GM12878 (cell line): ENCODE results near the gene KLHL1. TPM values are rescaled to one million over a fixed set of nuclear protein-coding genes. Genes with fewer than 3 reads are reported as not detected.

Experiments
- ATAC-seq: fragments of 200-7000 bp; cut with Tn5 transposase; 3 replicates; pipeline ENCODE4 v1.9.1; 2020; ENCODE audit warnings: mild to moderate bottlenecking, moderate library complexity
- BruUV-seq: library from RNA; stranded (reverse); fragments of 400-500 nt; replicated peaks from 2 replicates; lab custom pipeline; 2021; lab: Mats Ljungman, UMichigan
- CTCF ChIA-PET: fragments of 300-600 bp; sonication (Branson Sonifier 250); formaldehyde crosslinking; extraction: SDS; loops from one replicate; lab custom pipeline; 2021; ENCODE audit warnings: inconsistent platforms; lab: Yijun Ruan, JAX
- POLR2A ChIA-PET: fragments of 350-600 bp; formaldehyde crosslinking; extraction: SDS; loops from one replicate; lab custom pipeline; 2021; ENCODE audit warnings: inconsistent platforms; lab: Charles Lee
- RAD21 ChIA-PET: fragments of 300-600 bp; sonication (Branson Sonifier 250); formaldehyde crosslinking; loops from one replicate; lab custom pipeline; 2023; ENCODE audit warnings: antibody characterized with exemption; ENCODE audit not compliant: unreplicated experiment; lab: Charles Lee
- SMC1A ChIA-PET: fragments of 300-600 bp; sonication (Branson Sonifier 250); formaldehyde crosslinking; loops from one replicate; lab custom pipeline; 2023; ENCODE audit not compliant: unreplicated experiment, uncharacterized antibody; lab: Charles Lee
- DNase-seq: peaks from one replicate; pipeline ENCODE4 v3.0.0-alpha.2; 2011; ENCODE audit warnings: low read depth, low spot score
- FAIRE-seq: peaks from 3 replicates; lab custom pipeline; 2011; peaks lifted over from hg19 to GRCh38; lab: Jason Lieb, UNC
- H2AFZ ChIP-seq: 2 replicates; pipeline ENCODE4 v1.6.0; 2011; ENCODE audit warnings: low read depth, low read length, control low read depth; ENCODE audit not compliant: control insufficient read depth
- H3K27ac ChIP-seq: 2 replicates; pipeline ENCODE4 v1.5.1; 2011; ENCODE audit warnings: control low read depth; ENCODE audit not compliant: control insufficient read depth, insufficient read depth
- H3K27me3 ChIP-seq, 2 experiments: replicated peaks in 1 of 2; 2 replicates each; pipeline versions ENCODE4 v1.6.0 to v1.6.1; 2011; ENCODE audit warnings: low read length in 1 of 2; ENCODE audit not compliant: control insufficient read depth in 2 of 2, insufficient read depth in 2 of 2
- H3K36me3 ChIP-seq, 2 experiments: 2 replicates each; pipeline ENCODE4 v1.5.1; 2011; ENCODE audit warnings: low read length in 1 of 2; ENCODE audit not compliant: control insufficient read depth in 2 of 2, insufficient read depth in 2 of 2
- H3K4me1 ChIP-seq: 2 replicates; pipeline ENCODE4 v1.6.1; 2011; ENCODE audit warnings: mild to moderate bottlenecking, low read length, moderate library complexity, mixed read lengths; ENCODE audit not compliant: control insufficient read depth, insufficient read depth
- H3K4me2 ChIP-seq: 2 replicates; pipeline ENCODE4 v1.6.0; 2011; ENCODE audit warnings: control low read depth; ENCODE audit not compliant: control insufficient read depth, insufficient read depth
- H3K4me3 ChIP-seq: fragments of 200-600 bp; sonication (generic); 2 replicates; pipeline ENCODE4 v1.5.1; 2016
- H3K79me2 ChIP-seq: 2 replicates; pipeline ENCODE4 v1.6.0; 2011; ENCODE audit warnings: low read length; ENCODE audit not compliant: control insufficient read depth, insufficient read depth
- H3K9ac ChIP-seq: 2 replicates; pipeline ENCODE4 v1.8.0; 2011; ENCODE audit warnings: low read length, control low read depth, mixed read lengths; ENCODE audit not compliant: control insufficient read depth, insufficient read depth
- H3K9me3 ChIP-seq: replicated peaks from 3 replicates; pipeline ENCODE4 v1.5.1; 2011; ENCODE audit warnings: mild to moderate bottlenecking, low read length; ENCODE audit not compliant: control insufficient read depth, insufficient read depth
- H4K20me1 ChIP-seq: 2 replicates; pipeline ENCODE4 v1.6.0; 2011; ENCODE audit not compliant: control insufficient read depth, insufficient read depth
- E2F4 ChIP-seq: IDR thresholded peaks from 2 replicates; pipeline ENCODE4 v1.6.1; 2012; ENCODE audit warnings: low read depth, low read length, improper control_type of control experiment
- GATAD2B ChIP-seq: fragments of 450-650 bp; conservative IDR thresholded peaks from 2 replicates; pipeline ENCODE4 v1.6.1; 2017; ENCODE audit warnings: low read depth, mild to moderate bottlenecking, moderate library complexity
- MEF2A ChIP-seq: IDR thresholded peaks from 2 replicates; pipeline ENCODE4 v1.6.1; 2011; ENCODE audit warnings: low read depth, mild to moderate bottlenecking, low read length, moderate library complexity; ENCODE audit not compliant: insufficient read depth
- NFYB ChIP-seq: IDR thresholded peaks from 2 replicates; pipeline ENCODE4 v1.6.1; 2011; ENCODE audit warnings: low read depth, mild to moderate bottlenecking, low read length, improper control_type of control experiment, moderate library complexity; ENCODE audit not compliant: insufficient read depth
- NR2F1 ChIP-seq: fragments of 450-650 bp; conservative IDR thresholded peaks from 2 replicates; pipeline ENCODE4 v1.6.1; 2017; ENCODE audit warnings: mild to moderate bottlenecking
- PKNOX1 ChIP-seq: fragments of 450-650 bp; IDR thresholded peaks from 2 replicates; pipeline ENCODE4 v1.6.1; 2016; ENCODE audit warnings: mild to moderate bottlenecking
- RELA ChIP-seq: fragments of 450-650 bp; IDR thresholded peaks from 2 replicates; pipeline ENCODE4 v1.8.0; 2014; ENCODE audit warnings: borderline replicate concordance; ENCODE audit not compliant: partially characterized antibody
- SMC3 ChIP-seq: IDR thresholded peaks from 2 replicates; pipeline ENCODE4 v1.6.1; 2011; ENCODE audit warnings: low read length, improper control_type of control experiment, borderline replicate concordance
- SUPT20H ChIP-seq: IDR thresholded peaks from 2 replicates; pipeline ENCODE4 v1.6.1; 2011; ENCODE audit warnings: low read depth, mild to moderate bottlenecking, low read length, moderate library complexity, borderline replicate concordance; ENCODE audit not compliant: control insufficient read depth
- YBX1 ChIP-seq: fragments of 450-650 bp; IDR thresholded peaks from 2 replicates; pipeline ENCODE4 v1.6.1; 2016; ENCODE audit warnings: antibody characterized with exemption
- ZBTB33 ChIP-seq: fragments of 450-650 bp; IDR thresholded peaks from 2 replicates; pipeline ENCODE4 v1.6.1; 2017; ENCODE audit warnings: mild to moderate bottlenecking
- ZNF24 ChIP-seq: fragments of 450-650 bp; IDR thresholded peaks from 2 replicates; pipeline ENCODE4 v1.6.1; 2017; ENCODE audit warnings: antibody characterized with exemption, mild to moderate bottlenecking
- ZNF592 ChIP-seq: fragments of 450-650 bp; IDR thresholded peaks from 2 replicates; pipeline ENCODE4 v1.6.1; 2017; ENCODE audit warnings: mild to moderate bottlenecking, moderate library complexity
- WGBS: methylation state at CpG from one replicate; pipeline ENCODE4 v1.1.6; 2016; ENCODE audit warnings: low lambda C conversion rate; ENCODE audit not compliant: insufficient replicate concordance, insufficient coverage; ENCODE audit errors: missing lambda C conversion rate; 5-methylcytosine and 5-hydroxymethylcytosine counted together
- in situ Hi-C: fragments of 300-500 bp; cut with MboI; formaldehyde crosslinking; loops from 9 replicates; pipeline ENCODE4 v1.14.3; 2018; ENCODE audit warnings: mixed read lengths
- intact Hi-C: fragments of 100-400 bp; cut with micrococcal nuclease; formaldehyde crosslinking; loops from one replicate; pipeline ENCODE4 v1.14.2; 2022; ENCODE audit not compliant: unreplicated experiment
- polyA plus RNA-seq, 11 experiments: library from polyadenylated mRNA; depleted of rRNA in 4 of 11; unstranded in 6 of 11; stranded (reverse) in 5 of 11; fragments of >200 nt; fragmentation: Nextera tagmentation in 4 of 11; fragmentation: Illumina TruSeq in 1 of 11; extraction: Ambion mirVana in 4 of 11; extraction: Trizol in 1 of 11; gene quantifications; 1 replicate in 1 of 11; 2 replicates in 10 of 11; pipeline versions ENCODE4 v1.2.1 to v1.2.3, GENCODE V29; 2011 to 2016; ENCODE audit warnings: inconsistent platforms in 2 of 11, missing spikeins in 2 of 11, low read depth in 1 of 11
- total RNA-seq, 4 experiments: library from RNA; depleted of rRNA in 3 of 4; stranded (reverse); fragments of >200 nt in 3 of 4; fragmentation: Illumina TruSeq in 1 of 4; extraction: Trizol in 1 of 4; gene quantifications; 2 replicates each; pipeline versions ENCODE4 v1.2.1 to v1.2.3, GENCODE V29; 2013 to 2021

The KLHL1 gene
- total and polyA plus RNA-seq, 10 of the 15 experiments (the other 5 are each of a cell fraction or from before 2014, with no cell fraction given): 0.02 to 0.13 (median 0.05) TPM; not detected in 2

GRCh38 chr13:70090036-70090723 is 18.1 kb downstream of the KLHL1 start (continued):
- TF ChIP-seq NR2F1: peak; percentile 56; the same call in 1 of the 2 replicates
- TF ChIP-seq MEF2A: peak; percentile 84

GRCh38 chr13:70088926-70089325 is 19.3 kb downstream of the KLHL1 start:
- H3K36me3 ChIP-seq: no peaks in the 10 kb centered on the region
- H3K4me2 ChIP-seq: no peak overlapping the region
- no peak overlapping the region for H3K4me3 ChIP-seq
- 27% methylated on average over 2 of the region's 2 CpGs for WGBS
- no peaks in the 10 kb centered on the region for H3K79me2 ChIP-seq
- H3K9me3 ChIP-seq: no peaks in the 10 kb centered on the region
- BruUV-seq: no TSS peak
- intact Hi-C loops (no loop called here), in situ Hi-C loops (no loop called here)
- FAIRE-seq (no peak), DNase-seq (no peak), ATAC-seq (no peak)
- ChIA-PET CTCF (interaction anchor here (1.2 kb wide), 1 partner anchor 40 kb away, joined by 3 read pairs; no protein-coding TSS in a partner anchor), RAD21 (no interaction called here), POLR2A (no interaction called here), SMC1A (interaction anchor here (1.6 to 2.0 kb wide), 2 partner anchors 9 to 12 kb away, joined by 3 to 8 read pairs; no protein-coding TSS in a partner anchor)
- H4K20me1 ChIP-seq: no peaks in the 10 kb centered on the region
- no peaks in the 10 kb centered on the region for H3K4me1 ChIP-seq
- no peak overlapping the region for H3K27ac ChIP-seq
- no peak overlapping the region for H2AFZ ChIP-seq
- H3K27me3 ChIP-seq: no peaks in the 10 kb centered on the region
- H3K9ac ChIP-seq: no peak overlapping the region
- TF ChIP-seq PKNOX1: no peak
- TF ChIP-seq E2F4: no peak
- TF ChIP-seq GATAD2B: no peak
- TF ChIP-seq RELA: no peak
- no peak for TF ChIP-seq YBX1
- TF ChIP-seq ZBTB33: no peak
- no peak for TF ChIP-seq SMC3
- TF ChIP-seq ZNF24: no peak
- TF ChIP-seq SUPT20H: no peak
- TF ChIP-seq NFYB: no peak
- TF ChIP-seq ZNF592: no peak
